SK-N-DZ (cell line): Measurements from ENCODE around the gene CHAD.

Experiments
- DNase-seq: peaks from one replicate; pipeline ENCODE4 v3.0.0-alpha.2; 2015; ENCODE audit warnings: low spot score

The CHAD gene

GRCh38 chr17:50475362-50475761 is 6.7 kb upstream of the CHAD start:
- DNase-seq = no peak

- no peak for DNase-seq
Observed at GRCh38 chr17:50474523-50474922, 5.8 kb upstream of the CHAD start.

GRCh38 chr17:50473901-50474300 is 5.2 kb upstream of the CHAD start:
- no peak for DNase-seq

GRCh38 chr17:50472761-50473161 is 4.1 kb upstream of the CHAD start:
- peak; percentile 66 for DNase-seq

- no peak for DNase-seq
Observed at GRCh38 chr17:50472286-50472685, 3.6 kb upstream of the CHAD start.

GRCh38 chr17:50471009-50471905 is 2.6 kb upstream of the CHAD start:
- no peak for DNase-seq

GRCh38 chr17:50470426-50470825 is 1.7 kb upstream of the CHAD start:
- DNase-seq = no peak

DNA sequence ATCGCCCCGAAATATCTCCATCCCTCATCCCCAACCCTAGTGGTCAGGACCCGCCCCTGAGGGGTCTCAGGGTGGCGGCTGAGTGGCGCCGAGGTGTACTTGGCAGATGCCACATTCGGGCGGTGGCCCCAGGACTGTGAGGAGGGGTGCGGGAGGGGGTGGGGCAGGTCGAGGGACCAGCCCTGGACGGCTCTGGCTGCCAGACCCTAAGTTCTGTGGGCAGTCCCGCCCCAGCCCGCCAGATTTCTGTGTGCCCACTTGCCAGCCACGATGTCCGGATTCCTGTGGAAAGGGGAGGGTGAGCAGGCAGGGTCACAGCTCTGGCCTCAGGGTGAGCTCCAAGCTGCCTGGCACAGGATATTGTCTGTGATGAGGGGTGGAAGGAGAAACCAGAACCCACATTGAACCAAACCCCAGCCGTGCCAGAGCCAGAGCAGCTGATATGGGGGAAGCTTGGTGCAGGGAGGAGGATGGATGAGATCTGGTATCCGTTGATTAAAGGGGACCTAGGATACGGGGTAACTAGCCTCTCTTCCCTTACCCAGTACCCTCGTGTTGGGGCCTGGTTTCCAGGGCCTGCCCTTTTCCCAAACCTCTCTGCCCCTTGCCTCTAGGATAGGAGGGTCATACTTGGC is 1.1 kb upstream of the CHAD start:
- DNase-seq = no peak

DNA sequence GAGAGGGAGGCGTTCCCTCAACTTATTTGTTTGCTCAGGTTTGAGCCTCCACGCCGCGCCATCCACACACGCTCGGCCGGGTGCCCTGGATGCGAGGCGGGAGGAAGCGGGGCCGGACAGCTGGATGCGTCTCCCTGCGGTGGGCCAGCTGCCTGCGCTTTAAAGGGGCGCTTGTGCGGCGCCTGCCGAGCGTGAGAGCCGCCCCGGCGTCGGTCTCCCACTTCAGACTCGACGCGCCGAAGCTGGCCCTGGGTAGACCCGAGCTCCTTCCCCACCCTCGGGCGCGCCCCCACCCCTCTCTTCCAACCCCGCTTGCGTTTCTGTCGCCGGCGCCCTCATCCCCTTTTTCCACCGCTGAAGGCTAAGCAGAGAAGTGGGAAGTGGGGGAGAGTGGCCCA is 527 bp upstream of the CHAD start:
- no peak for DNase-seq

- no peak for DNase-seq
Observed at GRCh38 chr17:50467855-50468303, 801 bp downstream of the CHAD start.

DNA sequence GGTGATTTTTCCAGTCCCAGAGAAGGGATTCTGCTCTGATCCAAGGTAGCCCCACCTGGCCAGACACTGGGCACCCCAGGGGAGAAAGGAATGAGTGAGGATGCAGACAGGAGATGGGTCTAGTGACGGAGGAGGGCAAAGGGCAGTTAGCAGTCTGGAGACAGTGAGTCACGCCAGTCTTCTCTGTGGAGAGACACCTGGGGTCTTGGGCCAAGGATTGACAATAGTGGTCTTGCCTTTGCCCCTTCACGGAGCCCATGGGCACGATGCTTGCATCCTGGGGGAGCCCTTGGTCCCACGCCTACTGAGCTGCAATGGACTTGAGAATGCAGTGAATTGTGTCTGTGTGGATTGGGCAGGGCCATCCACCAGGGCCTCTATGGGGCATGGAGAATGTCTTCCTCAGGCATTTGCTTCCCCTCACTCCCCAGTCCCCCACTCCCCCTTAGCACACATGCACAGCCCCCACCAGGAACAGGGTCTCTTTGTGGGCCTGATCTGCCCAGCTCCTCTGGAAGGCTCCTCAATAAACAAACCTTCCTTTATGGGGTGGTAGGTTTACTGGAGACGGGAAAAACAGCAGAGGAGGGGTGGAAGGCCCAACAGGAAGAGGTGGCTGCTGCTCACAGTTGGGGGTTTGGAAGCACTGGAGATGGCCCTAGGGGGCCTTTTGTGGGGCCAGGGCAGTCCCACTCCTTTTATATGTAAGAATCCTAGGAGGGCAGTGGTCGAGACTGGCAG is 1.4 kb downstream of the CHAD start:
- no peak for DNase-seq

DNA sequence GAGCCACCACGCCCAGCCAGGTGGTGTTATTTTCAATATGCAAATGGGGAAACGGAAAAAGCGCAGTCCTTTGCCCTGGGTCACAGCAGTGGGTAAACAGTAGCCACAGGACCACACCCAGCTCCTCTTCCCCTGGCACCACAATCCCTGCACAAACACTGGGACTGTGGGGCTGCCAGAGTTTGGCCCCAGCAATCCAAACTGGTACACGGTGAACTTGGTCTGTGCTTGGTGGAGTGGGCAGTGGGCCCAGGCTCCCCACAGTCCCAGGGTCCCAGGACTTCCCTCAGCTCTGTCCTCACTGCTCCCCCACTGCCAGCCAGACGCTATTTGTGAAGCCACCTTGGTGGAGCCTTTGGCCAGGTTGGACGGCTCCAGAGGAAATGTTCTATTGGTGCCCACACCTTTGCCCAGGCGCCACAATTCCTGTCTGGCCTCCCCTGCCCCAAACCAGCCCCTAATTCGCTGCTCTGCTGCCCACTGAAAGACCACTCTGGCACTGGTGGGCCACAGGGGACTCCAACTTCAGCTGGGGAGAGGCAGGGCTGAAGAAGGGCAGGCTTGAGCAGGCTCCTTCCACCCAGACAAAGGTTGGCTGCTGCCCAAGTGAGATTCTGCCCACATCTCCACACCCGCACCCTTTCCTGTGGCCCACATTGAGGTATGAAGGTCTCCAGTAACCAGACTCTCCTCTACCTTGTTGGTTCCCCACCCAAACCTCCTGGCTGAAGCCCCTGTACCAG is 2.1 kb downstream of the CHAD start:
- no peak for DNase-seq

DNA sequence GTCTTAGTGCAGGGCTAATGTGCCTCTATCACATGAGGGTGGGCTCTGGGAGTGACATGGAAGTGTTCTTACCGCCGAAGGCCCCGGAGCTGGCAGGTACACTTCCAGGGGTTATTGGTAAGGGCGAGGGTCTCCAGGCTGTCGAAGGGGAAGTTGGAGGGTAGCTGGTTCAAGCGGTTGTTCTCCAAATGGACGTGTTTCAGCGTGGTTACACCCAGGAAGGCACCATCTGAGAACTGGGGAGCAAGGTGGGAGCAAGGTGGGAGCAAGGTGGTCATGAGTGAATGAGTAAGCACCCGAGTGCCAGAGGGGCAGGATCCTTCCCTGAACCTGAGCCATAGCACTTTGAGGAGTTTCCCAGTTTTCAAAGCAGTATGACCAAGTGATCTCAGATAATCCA is 3.0 kb downstream of the CHAD start:
- no peak for DNase-seq

GRCh38 chr17:50465171-50465570 is 3.5 kb downstream of the CHAD start:
- DNase-seq = no peak

GRCh38 chr17:50464736-50465135 is 3.9 kb downstream of the CHAD start:
- DNase-seq = no peak

GRCh38 chr17:50464121-50464520 is 4.6 kb downstream of the CHAD start:
- DNase-seq = no peak

DNA sequence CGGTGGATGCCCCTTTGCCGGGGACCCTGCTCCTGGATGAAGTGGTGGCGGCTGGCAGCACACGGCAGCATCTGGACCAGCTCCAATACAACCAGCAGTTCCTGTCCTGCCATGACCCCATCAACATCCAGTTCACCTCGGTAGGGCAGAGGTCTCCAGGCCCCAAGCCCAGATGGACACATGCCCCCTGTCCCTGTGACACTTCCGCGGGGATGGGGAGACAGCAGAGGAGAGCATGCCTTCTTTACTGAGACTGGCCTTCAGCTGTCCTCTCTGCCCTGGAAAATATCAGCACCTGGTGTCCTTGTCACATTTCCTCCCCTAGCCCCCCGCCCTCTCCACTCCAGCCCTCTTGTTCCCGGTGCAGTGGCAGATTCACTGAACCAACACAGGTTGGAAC is 6.2 kb downstream of the CHAD start:
- DNase-seq = peak; percentile 44

- no peak for DNase-seq
Observed at GRCh38 chr17:50461550-50462132, 7.0 kb downstream of the CHAD start.

DNA sequence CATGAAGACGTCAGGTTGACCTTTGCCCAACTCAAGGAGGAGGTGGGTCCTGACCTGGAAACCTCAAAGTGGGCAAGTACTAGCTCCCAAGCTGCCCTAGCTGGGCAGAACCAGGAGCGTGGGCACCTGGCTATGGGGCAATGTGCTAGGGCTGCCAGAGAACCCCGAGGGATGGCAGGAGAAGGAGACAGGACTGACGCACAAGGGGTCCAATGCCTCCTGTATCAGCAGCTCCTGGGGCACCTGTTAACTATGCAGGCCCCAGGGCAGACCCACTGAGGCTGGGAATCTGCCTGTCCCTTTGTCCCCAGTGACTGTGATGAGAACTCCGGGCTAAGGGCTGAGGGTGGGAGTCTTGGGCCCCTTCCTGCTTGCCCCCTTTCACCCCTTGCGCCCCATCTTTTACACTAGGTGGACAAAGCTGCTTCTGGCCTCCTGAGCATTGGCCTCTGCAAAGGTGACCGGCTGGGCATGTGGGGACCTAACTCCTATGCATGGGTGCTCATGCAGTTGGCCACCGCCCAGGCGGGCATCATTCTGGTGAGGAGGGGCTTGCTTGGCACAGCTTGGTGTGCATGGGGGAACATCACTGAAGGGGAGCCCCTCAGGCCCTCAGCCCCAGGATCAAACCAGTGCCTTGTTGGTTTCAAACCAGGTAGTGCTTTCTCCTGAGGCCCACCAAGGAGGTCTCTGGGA is 7.7 kb downstream of the CHAD start:
- DNase-seq = no peak

DNA sequence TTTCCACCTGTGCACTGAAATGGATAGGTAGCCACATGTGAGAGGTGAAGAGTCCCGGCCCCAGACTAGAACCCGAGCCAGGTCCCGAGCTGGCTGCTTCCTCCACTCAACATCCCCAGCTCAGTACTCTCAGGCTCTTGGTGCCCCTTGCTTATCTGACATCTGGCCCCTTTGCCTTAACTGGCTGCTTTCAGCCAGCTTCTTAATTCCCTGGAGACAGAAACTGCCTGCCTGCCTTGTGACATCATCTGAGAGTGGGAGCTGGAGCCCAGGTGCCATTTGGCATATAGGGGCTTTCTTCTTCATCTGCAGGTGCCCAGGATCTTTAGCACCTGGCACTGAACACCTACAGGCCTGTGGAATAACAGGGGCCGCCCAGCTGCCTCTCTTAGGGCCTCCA is 8.9 kb downstream of the CHAD start:
- DNase-seq = peak; percentile 81
